Measurements from ENCODE around the gene ZNF497. TPM values are rescaled to one million over a fixed set of nuclear protein-coding genes. Genes with fewer than 3 reads are reported as not detected.

Gene ZNF497
- total and polyA plus RNA-seq, 2 of the 8 experiments (the other 6 are each of a cell fraction or from before 2014, with no cell fraction given), result 0.93 to 1.4 TPM

DNA sequence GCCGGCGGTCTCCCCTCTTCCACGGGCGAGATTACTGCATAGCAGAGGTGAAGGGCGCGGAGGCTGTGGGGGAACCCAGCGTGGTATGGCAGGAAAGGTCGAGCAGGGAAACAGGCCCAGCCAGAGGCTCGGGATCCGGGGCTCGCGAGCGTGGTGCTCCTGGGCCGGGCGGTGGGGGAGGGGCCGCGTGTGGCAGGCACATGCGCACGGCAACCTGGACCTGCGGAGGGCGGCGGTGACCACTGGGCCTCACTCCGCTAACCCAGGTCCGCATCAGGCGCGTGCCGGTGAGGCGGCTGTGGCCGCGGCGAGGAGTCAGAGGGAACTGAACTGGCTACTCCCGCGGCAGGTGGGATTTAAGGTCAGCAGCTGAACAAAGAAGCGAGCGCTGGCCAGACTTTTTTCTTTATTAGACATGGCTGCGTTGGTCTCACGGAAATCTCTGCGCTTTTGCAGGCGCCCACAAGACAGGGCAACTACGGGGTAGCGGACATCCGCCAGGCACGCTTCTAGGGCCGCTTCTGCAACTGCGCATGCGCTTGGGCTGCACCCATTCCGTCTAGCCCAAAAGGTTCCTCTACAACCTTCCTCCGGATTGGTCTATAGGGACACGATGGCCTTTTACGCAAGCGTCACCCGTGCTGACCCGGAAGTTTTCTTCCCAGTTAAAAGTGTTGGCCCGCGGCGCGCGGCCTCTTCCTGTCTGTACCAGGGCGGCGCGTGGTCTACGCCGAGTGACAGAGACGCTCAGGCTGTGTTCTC lies 24.2 kb upstream of the ZNF497 start, which contains the start of gene RPS5 (continued):
- TF ChIP-seq EGR1 (IDR thresholded peaks at IDR 0.05; ENCODE audit: borderline replicate concordance, low read depth, low read length), result 0 out of 2 replicates have a peak, but pooled peaks have one; percentile 4
- TF ChIP-seq CREB1 (IDR thresholded peaks at IDR 0.05), result peak; percentile 85
- TF ChIP-seq EP300 (IDR thresholded peaks at IDR 0.05; ENCODE audit: borderline replicate concordance in 1 of 2, low read depth in 2 of 2, low read length in 2 of 2), result no peak
- no peak for TF ChIP-seq SIX5 (IDR thresholded peaks at IDR 0.05; ENCODE audit: low read depth, low read length)
- TF ChIP-seq, protein P1, sequence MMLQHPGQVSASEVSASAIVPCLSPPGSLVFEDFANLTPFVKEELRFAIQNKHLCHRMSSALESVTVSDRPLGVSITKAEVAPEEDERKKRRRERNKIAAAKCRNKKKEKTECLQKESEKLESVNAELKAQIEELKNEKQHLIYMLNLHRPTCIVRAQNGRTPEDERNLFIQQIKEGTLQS (IDR thresholded peaks at IDR 0.05; ENCODE audit: insufficient read depth, low read depth, low read length), result no peak
- peak; percentile 67 for TF ChIP-seq CHD2 (IDR thresholded peaks at IDR 0.05; ENCODE audit: low read length)
- no peak for TF ChIP-seq SRF (IDR thresholded peaks at IDR 0.05; ENCODE audit: low read depth, low read length)
- TF ChIP-seq BACH1 (IDR thresholded peaks at IDR 0.05; ENCODE audit: low read length), result no peak
- TF ChIP-seq JUND (IDR thresholded peaks at IDR 0.05; ENCODE audit: low read length), result no peak
- no peak for TF ChIP-seq MAFK (IDR thresholded peaks at IDR 0.05; ENCODE audit: low read depth, low read length)
- peak; percentile 78 for TF ChIP-seq TAF7 (optimal IDR thresholded peaks at IDR 0.05; ENCODE audit: borderline replicate concordance, low read depth, low read length)
- peak; percentile 85 for TF ChIP-seq POLR2AphosphoS5 (IDR thresholded peaks at IDR 0.05; ENCODE audit: low read depth, low read length)
- TF ChIP-seq ASH2L (IDR thresholded peaks at IDR 0.05; ENCODE audit: low read length), result no peak
- TF ChIP-seq RNF2 (IDR thresholded peaks at IDR 0.05; ENCODE audit: borderline replicate concordance, low read depth, low read length, missing control alignments, poor library complexity, severe bottlenecking), result peak; percentile 40
- 0 out of 4 replicates have a peak, but pooled peaks of 1 of the 2 experiments have one; percentile 72 for TF ChIP-seq HDAC2 (IDR thresholded peaks at IDR 0.05; ENCODE audit: borderline replicate concordance in 1 of 2, low read depth in 2 of 2, low read length in 2 of 2)
- TF ChIP-seq RXRA (IDR thresholded peaks at IDR 0.05; ENCODE audit: insufficient read depth, low read depth, low read length), result no peak
- peak; percentile 91 for TF ChIP-seq GABPA (IDR thresholded peaks at IDR 0.05; ENCODE audit: borderline replicate concordance, insufficient read depth, low read length)
- TF ChIP-seq KDM1A (IDR thresholded peaks at IDR 0.05; ENCODE audit: borderline replicate concordance, low read length), result no peak
- TF ChIP-seq POLR2A (IDR thresholded peaks at IDR 0.05; ENCODE audit: control extremely low read depth in 1 of 2, low read depth in 2 of 2, low read length in 2 of 2), result peak; percentile 53 to 93
- TF ChIP-seq TEAD4 (IDR thresholded peaks at IDR 0.05; ENCODE audit: low read depth, low read length), result no peak
- no peak for TF ChIP-seq SUZ12 (IDR thresholded peaks at IDR 0.05; ENCODE audit: low read length)
- no peak for TF ChIP-seq ATF2 (IDR thresholded peaks at IDR 0.05; ENCODE audit: low read length)
- no peak for TF ChIP-seq SIRT6 (IDR thresholded peaks at IDR 0.05; ENCODE audit: low read length)

All from H1 (cell line).